ENCODE data around the gene CFAP157.
"Not testable (repeated sequence)": the region's sequence is repeated elsewhere in the genome, so short reads cannot be mapped to it uniquely, and the experiment has no call there.

CFAP157 gene

DNA sequence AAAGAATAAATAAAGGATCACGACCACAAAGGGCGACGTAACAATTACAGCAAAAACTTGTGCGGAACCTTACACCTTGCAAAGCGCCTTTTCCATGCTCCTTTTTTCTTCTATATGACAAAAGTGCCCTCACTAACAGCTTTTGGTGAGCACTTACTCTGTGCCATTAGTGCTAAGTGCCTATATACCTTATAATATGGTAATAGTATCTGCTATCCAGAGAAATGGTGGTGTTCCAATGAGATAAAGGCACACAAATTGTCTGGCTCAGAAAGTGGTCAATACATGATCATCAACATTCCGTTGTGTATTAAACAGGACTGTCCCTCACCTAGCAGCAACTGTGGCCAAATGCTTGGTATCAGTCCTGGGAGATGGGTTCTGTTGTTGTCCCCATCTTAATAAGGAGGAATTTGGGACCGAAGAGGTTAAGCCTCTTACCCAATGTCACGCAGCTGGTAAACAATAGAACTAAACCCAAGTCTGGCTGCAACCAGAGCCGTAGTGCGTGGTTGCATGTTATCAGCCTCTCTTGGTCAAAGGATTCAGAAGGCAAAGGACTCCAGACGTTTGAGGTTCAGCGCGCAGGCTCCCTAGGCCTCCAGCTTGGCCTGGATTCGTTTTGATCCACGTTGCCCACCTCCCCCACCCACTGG lies 28.9 kb downstream of the CFAP157 start:
- no peak for DNase-seq (ENCODE audit: low read depth)

DNA sequence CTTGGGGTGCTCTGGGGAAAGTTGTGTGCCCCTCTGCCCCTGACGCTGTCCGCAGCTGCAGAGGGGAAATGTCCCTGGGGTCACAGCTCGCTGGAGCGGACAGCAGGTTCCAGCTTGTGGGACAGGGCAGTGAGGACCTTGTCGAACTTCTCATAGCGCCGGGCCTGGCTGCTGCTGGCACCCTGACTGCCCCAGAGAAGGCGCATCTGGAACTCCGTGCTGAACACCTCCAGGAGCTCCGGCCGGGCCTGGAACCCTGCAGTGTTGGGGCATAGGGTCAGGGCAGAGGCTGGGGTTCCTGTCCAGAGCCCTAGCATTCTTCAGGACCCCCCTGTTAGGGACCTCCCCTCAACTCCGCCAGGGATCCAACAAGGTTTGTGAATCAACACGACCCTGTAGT lies 31.9 kb downstream of the CFAP157 start:
- DNase-seq (ENCODE audit: low read depth), result no peak

DNA sequence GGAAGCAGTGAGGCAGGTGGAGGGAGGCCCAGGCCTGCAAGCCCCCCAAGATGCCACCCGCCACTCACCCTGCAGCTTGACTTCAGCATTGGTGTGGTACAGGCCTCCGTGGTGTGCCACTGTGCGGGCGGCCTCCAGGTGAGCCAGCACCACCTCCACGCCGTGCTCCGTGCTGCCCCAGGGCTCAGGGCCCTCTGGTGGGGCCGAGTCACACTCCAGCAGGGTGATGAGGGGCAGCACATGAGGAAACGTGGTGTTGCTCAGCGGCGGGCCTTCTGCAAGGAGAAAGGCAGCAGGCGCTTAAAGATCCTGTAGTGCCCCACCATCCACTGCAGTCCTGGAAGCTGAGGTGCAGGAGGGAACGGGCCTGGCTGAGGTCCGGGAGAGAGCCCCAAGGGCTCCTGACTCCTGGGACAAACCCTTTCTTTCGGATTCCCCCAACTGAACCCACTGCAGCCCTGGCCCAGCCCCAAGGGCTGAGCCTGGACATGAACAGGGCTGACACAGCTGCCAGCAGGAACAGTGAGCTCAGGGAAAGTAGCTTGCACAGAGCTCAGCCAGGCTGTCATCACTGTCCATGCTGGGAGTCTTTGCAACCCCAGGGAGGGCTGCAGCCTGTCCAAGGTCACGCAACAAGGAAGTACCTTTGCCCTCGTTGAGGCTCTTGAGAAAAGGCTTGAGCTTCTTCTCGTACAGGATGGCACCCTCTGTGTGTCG lies 33.0 kb downstream of the CFAP157 start:
- no peak for DNase-seq (ENCODE audit: low read depth)

DNA sequence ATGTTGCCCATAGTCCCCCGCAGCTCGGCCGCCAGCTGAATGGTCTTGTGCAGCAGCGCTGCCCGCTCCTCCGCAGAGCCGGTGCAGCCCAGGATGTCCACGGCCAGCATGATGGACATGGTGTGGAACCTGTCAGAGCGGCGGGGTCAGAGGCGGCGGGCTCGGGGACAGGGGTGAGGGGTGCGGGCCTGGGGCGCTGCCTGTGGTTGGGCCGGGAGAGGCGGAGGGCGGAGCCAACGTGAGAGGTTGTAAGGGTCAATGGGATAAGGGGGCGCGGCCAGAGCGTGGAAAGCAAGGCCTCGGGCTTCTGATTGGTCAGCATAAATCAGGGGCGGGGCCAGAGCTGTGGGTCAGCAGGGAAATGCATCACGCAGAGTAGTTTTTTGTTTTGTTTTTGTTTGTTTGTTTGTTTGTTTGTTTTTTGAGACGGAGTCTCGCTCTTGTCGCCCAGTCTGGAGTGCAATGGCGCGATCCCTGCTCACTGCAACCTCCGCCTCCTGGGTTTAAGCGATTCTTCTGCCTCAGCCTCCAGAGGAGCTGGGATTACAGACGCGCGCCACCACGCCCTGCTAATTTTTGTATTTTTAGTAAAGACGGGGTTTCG lies 35.1 kb downstream of the CFAP157 start:
- DNase-seq (ENCODE audit: low read depth), result no peak

DNA sequence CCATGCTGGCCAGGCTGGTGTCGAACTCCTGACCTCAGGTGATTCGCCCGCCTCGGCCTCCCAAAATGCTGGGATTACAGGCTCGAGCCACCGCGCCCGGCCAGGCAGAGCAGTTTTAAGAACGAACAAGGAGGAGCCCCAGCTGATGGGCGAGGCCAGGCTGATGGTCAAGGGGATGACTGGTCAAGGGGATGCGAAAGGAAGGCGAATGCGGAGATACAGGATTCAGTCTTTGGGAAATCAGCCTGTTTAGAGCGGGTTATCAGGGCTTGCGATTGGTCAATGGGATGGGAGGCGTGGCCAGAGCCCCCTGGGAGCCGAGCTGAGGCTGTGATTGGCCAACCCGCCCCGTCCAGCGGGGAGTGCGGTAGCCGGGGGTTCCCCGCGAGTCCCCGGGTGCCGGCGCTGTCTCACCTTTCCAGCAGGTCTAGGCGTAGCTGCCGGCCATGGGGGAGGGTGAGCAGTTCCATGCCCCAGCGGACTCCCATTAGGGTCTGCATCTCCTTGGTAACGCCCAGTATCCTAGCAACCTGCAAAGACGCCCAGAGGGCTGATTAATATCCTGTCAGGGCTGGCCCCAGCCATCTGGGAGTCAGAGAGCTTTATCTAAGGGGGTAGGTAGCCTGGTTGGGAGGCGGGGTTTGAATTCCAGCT lies 35.8 kb downstream of the CFAP157 start:
- no peak for DNase-seq (ENCODE audit: low read depth)

DNA sequence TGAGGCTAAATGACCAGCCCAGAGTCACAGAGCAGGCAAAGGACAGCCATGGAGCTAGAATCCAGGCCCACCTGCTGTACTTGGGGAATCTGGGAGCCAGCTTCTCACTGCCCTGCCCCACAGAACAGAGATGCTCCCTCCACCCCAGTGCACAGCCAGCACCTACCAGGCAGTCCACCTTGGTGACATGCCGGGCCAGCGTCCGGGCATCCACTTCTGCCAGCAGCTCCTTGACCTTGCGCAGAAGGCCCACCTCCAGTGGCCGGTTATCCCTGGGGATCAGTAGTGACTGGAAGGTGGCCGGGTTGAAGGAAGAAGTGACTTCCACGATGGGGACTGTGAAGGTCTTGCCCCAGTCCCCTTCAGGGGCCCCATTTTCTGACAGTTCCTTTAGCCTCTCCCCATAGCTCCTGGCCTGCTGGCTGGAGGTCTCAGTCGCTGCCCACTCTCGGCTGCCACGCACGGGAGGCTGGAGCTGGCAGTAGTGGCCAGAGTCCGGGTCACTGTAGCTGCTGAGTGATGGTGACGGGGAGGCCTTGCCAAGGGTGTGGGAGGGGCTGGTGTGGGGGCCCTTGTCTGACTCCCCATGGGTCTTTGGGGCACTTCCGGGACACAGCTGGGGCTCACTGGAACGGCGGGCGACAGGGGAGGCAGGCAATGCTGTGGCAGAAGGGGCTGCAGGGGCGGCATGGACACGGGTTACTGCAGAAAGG lies 37.8 kb downstream of the CFAP157 start:
- no peak for DNase-seq (ENCODE audit: low read depth)

DNA sequence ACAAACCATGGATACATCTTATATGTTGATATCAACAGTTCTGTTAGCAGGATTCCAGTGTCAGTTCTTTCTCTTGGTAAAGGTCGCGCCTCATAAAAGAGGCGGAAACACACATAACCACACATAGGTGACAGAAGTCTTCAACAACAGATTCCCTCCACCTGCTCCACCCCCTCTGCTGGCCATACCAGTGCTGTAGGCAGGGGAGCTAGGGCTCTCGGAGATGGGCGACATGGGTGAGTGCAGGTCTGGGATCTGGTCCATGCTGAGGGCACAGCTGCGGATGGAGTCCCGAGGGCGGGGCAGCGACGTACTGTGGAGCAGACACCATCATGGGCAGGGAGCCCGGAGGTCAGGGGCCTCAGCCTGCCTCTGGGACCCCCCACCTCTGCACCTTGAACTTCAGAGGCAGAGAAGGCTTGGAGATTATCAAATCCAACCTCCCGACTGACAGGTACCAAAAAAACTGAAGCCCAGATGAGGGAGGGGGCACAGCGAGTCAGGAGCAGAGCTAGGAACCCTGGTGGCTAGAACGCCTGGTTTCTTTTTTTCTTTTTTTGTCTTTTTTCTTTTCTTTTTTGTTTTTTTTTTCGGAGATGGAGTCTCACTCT lies 40.3 kb downstream of the CFAP157 start:
- no peak for DNase-seq (ENCODE audit: low read depth)

DNA sequence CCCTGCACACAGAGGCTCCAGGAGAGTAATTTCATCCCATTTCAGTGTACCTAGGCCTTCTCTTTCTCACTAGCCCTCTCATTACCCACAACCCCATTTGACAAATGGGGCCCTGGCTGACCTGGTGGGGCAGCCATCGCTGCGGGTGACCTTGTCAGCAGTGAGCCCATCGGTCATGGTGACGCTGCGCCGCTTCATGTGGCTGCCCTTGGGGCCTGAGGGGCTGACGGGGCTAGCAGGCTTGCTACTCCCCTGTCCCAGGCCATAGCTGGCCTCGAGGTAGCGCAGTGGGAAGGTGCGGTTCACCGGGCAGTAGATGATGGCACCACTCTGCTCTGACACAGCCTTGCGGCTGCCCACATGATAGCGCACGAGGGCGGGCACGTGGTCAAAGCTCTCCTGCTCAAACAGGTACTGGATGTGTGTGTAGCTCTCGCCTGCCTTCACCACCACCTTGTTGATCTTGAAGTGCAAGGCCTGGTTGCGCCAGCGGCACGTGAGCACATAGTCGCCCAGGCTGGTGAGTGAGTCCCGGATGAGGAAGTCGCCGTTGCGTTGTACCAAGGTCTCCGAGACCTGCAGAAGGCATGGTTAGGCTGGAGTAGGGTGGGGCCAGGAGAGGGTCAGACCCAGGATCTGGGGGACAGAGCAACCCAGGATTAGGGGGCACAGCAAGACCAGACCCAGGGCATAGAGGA lies 42.5 kb downstream of the CFAP157 start:
- DNase-seq (ENCODE audit: low read depth), result no peak

DNA sequence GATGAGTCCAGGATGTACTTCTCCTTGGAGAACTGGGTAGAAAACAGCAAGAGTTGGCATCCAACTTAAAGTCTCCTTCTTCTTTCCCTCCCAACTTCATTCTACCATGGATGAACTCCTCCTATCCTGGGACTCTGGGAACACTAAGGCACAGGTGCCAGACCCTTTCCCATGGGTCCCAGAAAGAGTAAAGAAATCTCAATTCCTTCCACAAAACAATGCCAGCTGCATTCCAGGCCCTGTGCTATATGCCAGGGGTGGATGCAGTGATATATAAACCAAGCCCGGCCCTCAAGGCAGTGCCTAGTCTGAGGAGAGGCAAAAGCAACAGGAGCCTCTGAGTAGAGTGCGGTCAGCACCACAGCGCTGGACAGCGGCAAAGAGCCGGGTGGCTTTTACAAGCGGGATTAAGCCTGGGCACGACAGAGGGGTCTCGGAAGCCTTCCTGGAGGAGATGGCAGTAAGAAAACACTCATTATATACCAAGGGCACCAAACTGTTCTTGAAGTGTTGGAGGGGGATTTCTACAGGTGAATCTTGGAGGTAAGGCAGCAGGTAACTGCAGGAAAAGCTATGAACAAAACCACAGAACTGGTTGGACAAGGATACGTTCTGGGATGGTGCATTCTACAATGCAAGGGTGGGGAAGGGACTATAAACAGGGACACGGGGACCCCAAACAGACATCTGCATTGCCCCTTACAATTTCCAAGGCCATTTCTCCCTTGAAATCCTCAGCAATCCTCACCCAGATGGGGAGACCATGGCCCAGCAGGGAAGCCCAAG lies 44.7 kb downstream of the CFAP157 start:
- no peak for DNase-seq (ENCODE audit: low read depth)

DNA sequence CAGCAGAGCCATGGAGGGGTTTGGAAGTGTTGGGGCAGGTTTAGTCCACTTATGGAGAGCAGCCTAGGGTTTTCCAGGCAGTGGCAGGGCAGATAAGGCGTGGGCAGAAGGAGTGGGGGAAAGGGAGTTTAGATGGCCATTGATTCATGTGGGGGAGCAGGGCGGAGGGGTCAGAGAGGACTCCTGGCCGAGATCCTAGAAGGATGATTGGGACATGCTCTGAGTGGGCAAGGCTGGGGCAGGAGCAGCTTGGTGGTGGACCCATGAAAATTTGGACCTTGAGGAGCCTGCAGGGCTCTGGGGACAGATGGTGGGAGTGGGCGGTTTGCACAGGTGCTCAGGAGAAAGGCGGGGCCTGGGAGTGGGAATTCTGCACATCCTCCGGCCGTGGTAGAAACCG lies 46.4 kb downstream of the CFAP157 start:
- no peak for DNase-seq (ENCODE audit: low read depth)

DNA sequence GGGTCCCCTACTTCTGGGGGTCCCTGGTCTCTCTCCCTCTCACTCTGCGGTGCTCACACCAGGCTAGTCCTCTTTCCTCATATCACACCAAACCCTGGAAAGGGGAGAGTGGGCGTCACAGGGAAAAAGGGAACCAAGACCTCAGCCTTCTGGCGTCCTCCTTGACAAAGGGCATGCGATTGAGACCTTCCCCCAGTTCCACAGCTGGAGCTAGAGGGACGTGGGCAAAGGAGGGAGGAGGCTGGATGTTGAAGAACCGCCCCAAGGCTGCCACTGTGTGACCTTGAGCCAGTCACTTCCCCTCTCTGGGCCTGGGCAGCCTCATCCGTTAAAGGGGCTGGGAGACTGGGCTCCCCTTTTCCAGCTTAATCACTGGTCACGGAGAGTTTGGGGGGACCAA lies 46.8 kb downstream of the CFAP157 start:
- no peak for DNase-seq (ENCODE audit: low read depth)

DNA sequence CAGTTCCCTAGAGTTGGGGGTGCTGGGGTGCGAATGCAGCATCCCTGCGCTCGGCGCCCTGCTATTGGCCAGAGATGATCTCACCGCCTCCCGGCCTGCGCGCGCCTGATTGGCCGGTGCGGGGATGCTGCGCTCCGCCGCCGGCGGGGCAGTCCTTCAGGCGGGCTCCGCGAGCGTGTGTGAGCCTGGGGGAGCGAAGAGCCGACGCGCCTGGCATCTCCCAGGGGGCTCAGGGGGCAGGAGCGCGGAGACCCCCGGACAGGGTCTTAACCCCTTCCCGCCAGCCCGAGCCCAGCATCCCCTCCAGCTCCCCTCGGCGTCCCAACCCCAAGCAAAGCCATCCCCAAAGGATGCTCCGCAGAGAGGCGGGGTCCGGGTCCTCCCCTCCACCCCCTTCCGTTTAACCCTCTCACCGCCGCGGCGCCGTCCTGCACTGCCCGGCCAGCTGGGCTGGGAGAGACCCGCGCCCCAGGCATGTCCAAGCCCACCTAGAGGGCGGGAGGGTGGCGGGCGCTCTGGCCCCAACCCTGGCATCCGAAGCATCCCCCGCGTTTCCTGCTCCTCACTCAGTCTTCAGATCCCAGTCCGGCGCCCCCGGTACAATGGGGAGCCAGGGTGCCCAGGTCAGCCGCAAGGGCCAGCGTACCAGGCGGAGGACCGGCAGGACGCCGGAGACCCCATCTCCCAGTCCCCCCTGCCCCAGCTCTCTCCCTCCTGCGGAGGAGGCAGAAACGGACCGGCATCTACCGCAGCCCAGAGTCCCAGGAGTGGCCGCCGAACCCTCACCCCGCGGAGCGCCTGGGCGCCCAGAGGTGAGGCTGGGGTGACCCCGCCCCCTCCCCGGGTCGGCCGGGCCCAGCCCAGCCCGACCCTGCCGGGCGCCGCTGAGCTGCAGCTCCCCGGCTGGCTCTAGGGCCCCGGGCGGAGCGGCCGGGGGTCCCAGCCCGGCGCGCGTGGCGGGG lies 47.6 kb downstream of the CFAP157 start:
- no peak for DNase-seq (ENCODE audit: low read depth)

DNA sequence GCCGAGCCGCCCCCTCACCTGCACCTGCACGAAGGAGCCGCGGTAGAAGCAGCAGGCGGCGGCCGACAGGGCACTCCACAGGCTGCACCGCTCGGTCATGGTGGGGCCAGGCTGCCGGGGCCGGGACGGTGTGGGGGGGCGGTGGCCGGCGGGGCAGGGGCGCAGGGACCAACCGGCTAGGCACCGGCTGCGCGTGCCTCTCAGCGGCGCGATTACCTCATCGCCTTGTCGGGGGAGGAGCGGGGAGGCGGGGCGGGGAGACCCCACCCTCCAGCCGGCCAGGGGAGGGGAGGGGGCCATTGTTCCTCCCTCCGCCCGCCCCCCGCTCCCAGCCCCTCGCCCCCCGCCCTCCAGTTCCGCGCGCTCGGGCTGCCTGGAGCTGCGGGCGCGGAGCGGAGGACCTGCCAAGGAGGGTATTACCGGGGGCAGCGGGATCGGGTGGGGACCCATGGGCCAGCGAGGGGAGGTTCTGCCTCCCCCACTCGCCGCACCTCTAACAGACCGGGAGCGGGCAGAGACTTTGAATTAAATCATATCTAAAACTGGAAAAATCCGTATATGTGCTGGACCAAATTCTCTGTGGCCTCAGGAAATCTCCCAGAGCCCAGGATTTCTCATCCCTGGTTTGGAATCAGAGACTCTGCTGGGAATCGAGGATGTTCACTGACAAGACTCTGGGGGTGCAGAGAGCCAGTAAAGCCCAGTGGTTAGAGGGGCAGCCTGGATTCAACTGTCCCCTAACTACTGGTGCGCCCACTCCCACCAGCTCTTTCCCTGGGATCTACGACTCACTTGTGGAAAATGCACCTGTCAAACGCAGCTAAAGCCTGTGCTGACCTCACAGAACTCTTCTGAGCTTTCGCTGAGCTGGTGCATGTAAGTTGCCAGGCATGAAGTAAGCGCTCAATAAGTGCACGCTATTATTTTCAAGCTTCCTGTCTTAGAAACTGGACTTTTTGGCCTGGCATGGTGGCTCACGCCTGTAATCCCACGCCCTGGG lies 48.6 kb downstream of the CFAP157 start:
- DNase-seq (ENCODE audit: low read depth), result no peak

DNA sequence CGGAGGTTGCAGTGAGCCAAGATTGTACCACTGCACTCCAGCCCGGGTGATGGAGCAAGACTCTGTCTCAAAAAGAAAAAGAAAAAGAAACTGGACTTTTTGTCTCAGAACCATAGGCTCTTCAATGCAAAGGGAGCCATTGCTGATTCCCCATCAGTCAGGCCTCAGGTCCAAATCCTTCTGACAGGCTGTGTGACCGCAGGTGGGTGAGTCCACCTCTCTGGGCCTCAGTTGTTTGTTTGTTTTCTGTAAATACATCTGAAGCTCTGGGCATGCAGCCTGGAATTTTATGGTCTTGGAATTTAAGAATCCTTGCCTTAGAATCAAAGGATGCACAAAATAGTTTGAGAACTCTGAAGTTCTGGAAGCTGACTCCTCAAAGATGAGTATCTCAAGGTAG lies 49.4 kb downstream of the CFAP157 start:
- DNase-seq (ENCODE audit: low read depth), result no peak

DNA sequence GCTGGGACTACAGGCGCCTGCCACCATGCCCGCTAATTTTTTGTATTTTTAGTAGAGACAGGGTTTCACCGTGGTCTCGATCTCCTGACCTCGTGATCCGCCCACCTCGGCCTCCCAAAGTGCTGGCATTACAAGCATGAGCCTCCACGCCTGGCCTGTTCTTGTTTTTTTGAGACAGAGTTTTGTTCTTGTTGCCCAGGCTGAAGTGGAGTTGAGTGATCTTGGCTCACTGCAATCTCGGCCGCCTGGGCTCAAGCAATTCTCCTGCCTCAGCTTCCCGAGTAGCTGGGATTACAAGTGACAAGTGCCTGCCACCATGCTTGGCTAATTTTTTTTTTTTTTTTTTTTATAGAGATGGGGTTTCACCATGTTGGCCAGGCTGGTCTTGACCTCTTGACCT lies 50.0 kb downstream of the CFAP157 start:
- not testable (repeated sequence) for DNase-seq (ENCODE audit: low read depth)

DNA sequence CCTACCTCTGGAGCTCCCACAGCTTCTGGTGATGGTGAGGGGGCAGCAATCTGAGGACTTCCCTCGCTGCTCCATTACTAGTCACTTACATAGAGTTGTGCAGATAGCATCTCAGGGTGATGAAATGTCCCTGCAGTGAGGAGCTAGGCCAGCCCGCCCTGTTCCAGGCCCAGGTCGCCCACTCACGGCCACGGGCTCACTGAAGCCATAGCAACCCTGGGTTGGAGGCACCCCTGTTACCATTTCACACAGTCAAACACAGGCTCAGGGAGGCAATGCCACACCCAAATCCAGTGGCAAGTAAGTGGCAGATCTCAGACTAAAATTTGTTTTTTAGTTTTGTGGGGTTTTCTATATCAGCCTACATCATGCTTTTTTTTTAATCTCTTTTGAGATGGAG lies 52.1 kb downstream of the CFAP157 start:
- no peak for DNase-seq (ENCODE audit: low read depth)

DNA sequence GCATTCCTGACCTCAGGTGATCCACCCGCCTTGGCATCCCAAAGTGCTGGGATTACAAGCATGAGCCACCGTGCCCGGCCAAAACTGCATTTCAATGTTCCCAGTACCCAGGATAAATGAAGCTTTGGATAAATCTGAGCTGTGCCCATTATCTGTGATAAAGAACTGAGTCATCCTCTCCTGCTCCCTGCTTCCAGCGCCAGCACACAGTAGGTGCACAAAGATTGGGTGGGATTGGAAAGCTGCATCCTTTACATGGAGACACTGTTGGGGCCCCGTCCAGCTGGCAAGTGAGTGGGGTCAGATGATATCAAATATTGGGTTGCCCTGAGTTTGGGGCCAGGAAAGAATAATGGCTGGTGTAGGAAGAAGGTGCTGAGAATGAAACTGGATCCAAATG lies 54.3 kb downstream of the CFAP157 start:
- no peak for DNase-seq (ENCODE audit: low read depth)

DNA sequence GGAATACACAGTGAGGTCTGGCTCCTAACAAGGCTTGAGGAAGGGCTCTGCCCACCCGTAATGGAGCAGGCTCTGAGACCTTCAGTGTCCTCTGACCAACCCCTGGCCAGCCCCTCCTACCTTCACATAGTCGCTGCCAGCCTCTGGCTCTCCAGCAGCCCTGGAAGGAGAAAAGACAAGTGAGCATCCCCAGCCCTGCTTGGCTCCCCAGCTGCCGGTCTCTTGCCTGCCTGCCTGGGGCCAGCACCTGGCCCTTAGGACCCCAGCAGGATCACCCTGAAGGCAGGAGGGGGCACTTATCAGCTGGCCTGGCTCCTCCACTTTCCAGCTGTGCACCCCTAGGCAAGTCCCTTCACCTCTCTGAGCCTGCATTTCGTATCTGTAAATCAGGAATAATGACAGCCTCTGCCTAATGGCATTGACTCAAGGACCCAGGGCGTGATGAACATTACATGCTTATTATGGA lies 54.7 kb downstream of the CFAP157 start:
- DNase-seq (ENCODE audit: low read depth), result no peak

All from stimulated activated CD8-positive, alpha-beta memory T cell treated with anti-CD3 and anti-CD28 coated beads, Interleukin-15, amount 100 ng/mL, for 1 hour (primary cell).